Measurements from ENCODE around the gene PRKCA.
"Not testable (repeated sequence)": the region's sequence is repeated elsewhere in the genome, so short reads cannot be mapped to it uniquely, and the experiment has no call there.

The PRKCA gene

DNA sequence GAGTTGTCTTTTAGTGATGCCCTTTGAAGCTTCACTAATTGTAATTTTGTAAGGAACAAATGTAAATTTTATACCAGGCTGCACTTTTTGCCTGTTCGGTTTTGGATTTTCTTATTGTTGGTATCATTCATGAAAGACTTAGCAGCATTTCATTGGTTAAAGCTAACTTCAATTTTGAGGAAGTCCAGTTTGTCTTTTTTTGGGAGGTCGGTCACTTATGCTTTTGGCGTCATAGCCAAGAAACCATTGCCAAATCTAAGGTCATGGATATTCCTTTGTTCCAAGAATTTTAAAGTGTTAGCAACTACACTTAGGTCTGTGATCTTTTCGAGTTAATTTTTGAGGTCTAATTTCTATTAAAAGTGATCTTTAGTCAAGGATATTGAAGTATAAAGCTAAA is 77.1 kb downstream of the PRKCA start:
- in situ Hi-C loops (cut with MboI; ENCODE audit: low sequenced_read_pairs) = no loop called here

DNA sequence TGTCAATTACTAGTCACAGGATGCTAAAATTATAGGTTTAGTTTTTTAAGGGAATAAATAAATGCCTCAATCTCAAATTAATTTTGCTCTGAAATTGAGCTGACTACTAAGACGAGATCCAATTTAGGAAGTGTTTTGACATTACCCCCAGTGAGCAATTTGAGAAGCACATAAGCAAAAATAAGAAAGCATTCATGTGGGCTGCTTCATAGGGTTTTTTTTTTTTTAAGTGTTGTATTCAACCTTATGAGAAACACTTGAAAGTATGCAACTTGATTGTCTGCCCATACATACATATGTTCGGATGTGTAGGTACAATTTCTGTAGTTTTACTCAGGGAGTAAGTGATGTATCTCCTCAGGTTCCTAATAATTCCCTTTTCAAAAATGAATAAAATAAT is 77.6 kb downstream of the PRKCA start:
- in situ Hi-C loops (cut with MboI; ENCODE audit: low sequenced_read_pairs) = no loop called here

DNA sequence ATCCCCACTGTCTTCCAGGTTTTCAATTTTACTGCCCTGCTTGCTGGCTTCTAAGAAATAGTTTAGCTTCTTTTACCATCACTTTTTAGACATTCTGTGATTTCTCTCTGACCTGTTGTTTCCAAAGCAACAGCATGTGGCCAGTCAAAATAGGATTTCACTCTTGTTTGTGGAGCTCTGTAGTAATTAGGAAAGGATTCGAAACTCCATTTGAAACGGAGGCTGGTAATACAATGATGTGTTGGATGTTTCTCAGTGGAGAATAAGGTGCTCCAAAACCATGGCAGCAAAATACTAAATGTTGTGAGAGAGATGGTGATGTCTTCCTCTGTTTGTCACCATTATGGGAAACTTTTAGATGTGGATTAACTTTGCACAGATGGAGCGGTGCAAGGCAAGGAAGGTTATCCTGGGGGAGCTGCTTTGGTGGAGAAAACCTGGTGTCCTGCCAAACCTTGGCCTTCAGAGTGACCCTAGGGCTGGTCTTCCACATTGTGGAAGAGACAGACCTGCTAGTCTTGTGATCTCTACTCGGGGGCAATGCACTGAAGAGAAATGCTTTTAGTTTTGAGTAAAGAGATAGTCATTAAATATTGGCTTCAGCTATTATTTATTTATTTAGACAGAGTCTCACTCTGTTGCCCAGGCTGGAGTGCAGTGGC is 79.4 kb downstream of the PRKCA start:
- in situ Hi-C loops (cut with MboI; ENCODE audit: low sequenced_read_pairs) = no loop called here

DNA sequence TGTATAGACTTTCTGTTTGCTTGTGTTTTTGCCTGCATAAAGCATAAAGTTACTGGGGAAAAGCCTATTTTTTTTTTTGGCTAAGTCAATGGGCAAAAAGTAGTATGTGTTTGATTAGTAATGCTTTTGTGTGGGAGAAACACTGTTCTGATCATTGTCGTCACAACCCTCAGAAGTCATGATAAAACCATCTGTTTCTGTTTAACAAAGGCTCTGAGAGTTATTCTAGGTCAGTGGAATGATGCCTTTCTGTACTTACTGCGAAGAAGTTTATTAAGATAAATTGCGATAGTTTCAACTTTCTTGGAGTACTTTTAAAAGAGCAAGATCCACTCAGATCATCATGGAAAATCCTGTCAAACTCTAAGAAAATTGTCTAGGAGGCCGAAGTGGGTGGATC is 80.9 kb downstream of the PRKCA start:
- in situ Hi-C loops (cut with MboI; ENCODE audit: low sequenced_read_pairs) = no loop called here

DNA sequence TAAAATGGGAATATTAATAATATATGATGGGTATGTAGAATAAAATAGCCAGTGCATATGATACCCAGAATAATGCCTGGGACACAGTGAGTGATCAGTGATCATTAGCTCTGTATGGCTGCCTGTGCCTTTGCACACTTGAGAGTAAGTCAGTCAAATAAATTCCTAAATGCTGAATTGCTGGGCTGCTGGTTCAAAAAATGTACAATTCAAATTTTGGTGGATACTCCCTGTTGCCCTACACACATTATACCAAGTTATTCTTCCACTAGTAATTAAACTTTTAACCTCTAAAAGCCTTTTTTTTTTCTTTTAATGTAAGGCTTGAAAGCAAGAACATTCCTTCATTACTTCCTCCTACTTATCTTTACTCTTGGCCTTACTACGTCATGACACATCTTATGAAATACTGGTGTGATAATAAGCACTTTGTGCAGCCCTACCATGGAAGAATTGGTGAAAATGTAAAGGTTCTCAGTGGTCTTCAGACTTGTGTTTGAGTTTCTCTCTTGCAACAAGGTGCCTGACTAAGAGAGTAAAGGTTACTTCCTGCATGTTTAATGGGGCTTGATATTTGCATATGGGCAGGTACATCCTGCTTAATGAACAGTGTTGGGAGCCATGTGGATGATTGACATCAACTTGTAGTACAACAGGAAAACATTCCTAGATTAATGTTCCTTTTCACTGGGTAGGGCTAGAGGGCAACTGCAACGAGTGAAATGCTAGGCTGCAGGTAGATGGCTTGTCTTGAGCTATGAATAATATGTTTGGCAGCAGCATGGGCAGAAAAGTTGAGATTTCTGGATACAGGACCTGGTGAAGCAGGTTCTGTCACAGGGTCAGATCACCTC is 84.3 kb downstream of the PRKCA start:
- in situ Hi-C loops (cut with MboI; ENCODE audit: low sequenced_read_pairs) = no loop called here

DNA sequence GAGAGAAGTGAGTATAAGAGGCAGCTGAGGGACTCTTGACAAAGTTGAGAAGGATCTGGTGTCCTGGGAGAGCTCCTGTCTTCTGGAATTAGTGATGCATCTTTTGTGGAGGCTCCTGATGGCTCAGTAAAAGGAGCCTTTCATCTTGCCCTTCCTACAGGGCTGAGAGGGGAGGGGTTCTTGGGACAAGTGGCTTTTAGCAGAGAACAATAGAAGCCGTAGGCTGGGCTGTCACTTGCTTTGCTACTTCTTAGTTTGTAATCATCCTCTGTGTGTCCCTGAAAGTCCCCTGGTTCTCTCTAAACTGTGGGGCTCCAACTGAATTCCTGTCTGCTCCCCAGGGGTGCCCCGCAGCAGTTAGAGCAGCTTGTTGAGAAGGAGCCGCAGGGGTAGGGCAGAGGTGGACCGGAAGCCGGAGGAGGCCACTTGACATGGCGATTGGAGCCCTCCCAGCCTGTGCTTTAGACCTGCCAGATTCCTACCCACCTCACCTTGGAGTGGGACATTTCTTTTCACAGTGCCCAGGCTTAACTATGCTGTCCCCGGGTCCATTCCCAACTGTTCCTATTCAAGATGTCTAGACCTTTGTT is 85.1 kb downstream of the PRKCA start:
- in situ Hi-C loops (cut with MboI; ENCODE audit: low sequenced_read_pairs) = no loop called here

DNA sequence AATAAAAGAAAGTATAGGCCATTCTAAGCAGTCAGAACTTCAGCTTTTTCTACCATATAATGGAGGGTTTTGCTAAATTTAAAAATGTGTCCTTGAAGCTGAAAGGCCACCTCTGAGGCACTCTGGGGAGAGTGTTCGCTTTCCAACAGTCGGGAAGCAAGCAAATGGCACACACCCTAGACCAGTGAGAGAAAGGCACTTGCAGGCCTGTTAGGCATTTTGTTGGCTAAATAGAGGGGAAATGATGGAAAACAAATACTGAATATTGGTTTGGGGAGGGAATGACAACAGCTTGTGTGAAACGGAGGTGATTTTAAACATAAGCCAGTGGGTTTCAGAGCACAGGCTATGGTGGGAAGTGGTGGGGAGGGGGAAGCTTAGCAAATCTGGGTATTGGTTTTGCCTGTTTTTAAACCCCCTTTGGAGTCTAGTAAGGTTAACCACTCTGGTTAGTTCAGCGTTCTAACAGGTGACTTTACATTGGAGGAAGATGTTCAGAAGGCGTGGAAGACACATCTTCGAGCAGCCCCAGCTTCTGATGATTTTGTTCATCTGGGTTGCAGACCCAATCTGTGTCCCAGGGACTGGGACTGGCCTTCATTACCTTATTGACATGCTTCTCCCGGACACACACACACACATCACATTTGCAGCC is 90.5 kb downstream of the PRKCA start:
- in situ Hi-C loops (cut with MboI; ENCODE audit: low sequenced_read_pairs) = no loop called here

DNA sequence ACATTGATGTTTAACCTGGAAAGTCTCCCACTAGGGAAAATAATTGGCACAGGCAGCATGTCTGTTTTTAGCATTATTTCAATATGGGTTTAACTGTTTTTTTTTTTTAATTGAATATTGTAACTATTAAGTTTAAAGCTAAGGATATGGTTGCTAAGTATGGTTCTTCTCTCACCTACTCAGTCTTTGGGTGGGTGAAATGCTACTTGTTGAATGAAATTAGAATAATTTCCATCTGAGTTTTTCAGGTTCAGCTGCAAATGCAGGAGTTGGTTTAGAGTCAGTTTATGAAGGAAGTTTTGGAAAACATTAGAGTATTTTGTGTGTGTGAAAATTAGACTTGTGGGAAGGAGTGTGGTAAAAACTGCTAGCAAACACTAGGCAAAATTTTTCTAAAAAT is 93.5 kb downstream of the PRKCA start:
- in situ Hi-C loops (cut with MboI; ENCODE audit: low sequenced_read_pairs) = no loop called here

DNA sequence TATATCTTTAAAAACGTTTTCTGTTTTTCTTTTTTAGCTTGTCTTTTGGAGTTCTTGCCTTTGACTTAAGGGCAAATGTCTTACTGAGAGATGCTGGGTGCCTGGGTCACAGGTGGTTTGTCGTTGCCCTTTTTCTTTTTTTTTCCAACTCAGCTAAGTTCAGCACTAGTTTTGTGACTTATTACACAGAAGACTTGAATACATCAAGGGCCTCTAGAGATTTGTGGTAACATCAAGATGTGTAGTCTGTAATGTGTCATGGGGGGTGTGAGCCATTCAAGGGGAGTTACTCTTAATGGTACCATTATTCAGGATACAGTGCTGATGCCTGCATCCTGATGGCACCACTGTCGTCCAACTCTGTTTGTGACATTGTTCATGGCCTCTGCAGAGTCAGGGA is 95.1 kb downstream of the PRKCA start:
- in situ Hi-C loops (cut with MboI; ENCODE audit: low sequenced_read_pairs) = no loop called here

DNA sequence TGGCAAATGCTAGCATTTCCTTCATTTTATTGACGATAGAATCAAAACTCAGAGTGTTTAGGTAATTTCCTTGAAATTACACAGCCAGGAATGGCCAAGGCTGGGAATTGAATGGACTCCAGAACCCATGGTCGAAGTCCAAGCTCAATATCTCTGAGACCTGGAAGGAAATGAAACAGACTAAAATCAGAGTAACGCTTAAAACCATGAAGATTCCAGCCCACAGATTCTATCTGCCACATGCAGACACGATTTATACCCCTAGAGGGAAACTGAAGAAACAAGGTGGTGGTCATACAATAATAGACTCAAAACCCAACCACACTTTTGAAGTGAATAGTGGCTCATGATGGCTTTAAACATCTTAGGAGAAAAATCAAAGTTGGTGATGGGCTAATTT is 95.6 kb downstream of the PRKCA start:
- in situ Hi-C loops (cut with MboI; ENCODE audit: low sequenced_read_pairs) = no loop called here

DNA sequence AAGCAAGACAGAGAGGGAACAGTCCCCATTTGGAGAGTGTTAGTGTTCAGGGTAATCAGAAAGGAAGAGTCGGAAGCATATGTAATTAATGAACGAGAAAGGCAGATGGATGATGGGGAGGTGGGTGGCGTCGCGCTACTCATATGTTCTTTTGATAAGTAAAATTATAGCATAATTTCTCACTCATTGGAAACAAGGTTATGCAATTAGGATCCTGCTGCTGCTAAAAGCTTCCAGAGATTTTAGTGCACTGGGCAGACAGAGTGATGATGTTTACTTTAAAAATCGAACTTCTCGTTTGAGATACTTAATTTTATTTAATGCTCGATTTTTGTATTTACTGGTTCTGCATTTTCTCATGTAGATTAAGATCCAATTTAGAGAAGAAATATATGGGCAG is 96.2 kb downstream of the PRKCA start:
- in situ Hi-C loops (cut with MboI; ENCODE audit: low sequenced_read_pairs) = no loop called here

DNA sequence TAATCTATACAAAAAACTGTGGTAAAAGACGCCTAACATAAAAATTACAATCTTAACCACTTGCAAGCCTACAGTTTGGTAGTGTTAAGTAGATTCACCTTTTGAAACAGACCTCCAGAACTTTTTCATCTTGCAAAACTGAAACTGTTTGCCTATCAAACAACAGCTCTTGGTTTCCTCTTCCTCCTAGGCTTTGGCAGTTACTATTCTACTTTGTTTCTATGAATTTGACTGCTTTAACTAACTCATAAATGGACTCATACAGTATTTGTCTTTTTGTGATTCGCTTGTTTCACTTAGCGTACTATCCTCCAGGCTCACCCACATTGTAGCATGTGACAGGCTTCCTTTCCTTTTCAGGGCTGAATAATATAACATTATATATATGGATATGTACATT is 97.0 kb downstream of the PRKCA start:
- in situ Hi-C loops (cut with MboI; ENCODE audit: low sequenced_read_pairs) = no loop called here

DNA sequence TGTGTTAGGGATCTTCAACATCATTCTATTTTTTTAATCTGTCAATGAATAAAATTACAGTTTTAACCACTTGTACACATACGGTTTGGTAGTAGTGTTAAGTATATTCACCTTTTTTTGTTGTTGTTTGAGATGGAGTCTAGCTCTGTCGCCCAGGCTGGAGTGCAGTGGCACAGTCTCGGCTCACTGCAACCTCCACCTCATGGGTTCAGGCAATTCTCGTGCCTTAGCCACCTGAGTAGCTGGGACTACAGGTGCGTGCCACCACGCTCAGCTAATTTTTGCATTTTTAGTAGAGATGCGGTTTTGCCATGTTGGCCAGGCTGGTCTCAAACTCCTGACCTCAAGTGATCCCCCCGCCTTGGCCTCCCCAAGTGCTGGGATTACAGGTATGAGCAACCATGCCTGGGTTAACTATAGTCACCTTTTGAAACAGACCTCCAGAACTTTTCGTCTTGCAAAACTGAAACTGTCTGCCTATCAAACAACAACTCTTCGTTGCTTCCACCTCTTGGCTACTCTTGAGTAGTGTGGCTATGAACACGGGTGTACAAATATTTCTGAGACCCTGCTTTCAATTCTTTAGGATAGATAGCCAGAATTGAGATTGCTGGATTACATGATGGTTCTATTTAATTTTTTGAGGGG is 97.8 kb downstream of the PRKCA start:
- in situ Hi-C loops (cut with MboI; ENCODE audit: low sequenced_read_pairs) = not testable (repeated sequence)

DNA sequence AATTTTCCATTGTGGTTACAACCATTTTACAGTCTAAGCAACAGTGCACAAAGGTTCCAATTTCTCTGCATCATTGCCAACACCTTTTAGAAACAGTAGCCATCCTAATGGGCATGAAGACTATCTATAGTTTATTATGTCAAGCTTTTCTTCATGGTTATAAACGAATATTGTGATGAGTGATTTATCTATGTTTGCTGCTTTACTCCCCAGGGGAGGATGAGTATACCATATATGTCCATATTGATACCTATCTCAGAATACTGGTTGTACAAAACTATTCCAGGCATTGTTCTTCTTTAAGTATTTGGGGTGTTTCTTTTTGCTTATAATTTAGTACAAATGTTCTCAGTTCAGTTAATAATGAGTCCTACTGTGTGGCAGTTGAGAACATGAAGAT is 98.3 kb downstream of the PRKCA start:
- in situ Hi-C loops (cut with MboI; ENCODE audit: low sequenced_read_pairs) = no loop called here

DNA sequence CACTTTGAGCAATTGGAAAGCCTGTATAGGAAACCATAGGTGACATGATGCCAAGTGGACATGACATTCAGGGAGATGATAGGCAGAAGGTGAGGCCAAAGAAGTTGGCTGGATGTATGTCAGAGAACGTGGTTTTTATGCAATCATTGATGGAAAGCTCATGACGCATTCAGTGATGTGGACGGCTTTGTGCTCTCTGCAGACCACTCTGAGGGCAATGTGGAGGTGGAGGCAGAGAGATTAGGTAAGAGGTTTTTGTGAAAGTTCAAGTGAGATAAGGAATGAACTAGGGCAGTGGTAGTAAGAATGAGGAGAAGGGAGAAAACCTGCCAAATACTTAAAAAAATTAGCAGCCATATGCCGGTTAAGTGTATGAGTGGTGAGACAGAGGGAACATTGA is 99.0 kb downstream of the PRKCA start:
- in situ Hi-C loops (cut with MboI; ENCODE audit: low sequenced_read_pairs) = no loop called here

DNA sequence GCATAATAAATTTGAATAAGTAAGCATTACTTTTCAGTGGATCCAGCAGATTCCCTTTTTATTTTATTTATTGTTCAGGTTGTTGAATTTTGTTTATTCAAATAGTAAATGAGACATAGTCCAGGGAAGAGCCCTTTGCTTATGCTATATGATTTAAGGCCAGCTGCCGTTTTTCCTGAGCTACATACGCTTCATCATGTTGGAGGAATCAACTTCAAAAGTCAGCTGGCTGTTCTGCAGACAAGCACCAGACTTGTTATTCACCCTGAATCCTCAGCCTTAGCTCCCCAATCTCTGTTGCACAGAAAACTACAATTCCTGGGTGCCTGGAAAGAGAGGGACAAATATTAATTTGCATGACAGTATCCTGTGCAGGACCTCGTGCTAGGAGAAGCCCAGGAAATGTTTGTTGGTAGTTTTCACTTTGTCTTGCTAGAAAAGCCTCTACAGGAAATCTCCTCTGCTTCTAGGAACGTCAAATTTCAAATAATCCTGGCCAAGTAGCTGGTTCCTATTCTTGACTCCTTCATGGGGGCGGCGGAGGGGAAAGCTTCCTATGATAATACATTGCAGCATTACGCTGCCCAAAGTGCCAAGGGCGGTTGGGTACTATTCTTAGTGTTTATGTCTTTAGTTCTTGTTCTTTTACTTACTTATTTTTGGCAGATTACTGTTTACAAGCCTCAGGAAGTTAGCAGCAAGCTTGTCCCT is 101.6 kb downstream of the PRKCA start:
- in situ Hi-C loops (cut with MboI; ENCODE audit: low sequenced_read_pairs) = no loop called here

DNA sequence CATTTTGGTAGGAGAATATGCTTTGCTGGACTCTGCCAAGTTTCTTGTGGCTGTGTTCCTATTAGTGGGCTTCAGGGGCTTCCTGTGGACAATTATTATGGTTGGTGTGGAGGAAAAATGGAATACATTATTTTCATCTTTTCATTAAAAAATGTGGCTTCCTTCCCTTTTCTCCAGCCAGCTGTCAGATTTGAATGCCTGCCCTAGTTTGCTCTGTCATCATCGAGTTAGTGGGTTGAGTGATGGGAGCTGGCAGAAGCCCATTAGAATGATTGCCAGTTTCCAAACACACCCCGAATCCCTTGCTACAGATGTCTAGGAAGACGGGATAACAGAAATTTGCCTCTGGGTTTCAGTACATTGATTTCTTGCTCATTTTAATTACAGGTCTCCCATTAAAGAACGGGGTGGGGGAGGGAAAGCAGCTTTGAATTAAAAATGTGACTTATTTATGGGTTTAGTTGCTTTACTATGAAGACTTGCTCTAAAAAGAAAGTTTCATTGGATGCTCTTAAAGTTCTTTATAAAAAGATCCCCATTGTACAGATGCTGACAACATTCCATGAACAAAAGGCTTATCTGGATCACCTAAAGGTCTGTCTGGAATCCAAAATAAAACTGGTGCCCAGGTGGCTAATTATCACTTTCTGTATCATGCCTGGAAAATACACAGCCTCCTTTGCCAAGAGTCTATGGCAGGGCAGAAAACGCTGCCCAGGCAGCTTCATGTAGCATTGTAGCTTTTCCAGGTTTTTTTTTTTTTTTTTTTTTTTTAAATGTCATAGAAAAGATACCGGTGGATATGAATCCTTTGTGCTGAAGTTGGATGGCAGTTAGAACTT is 103.6 kb downstream of the PRKCA start:
- in situ Hi-C loops (cut with MboI; ENCODE audit: low sequenced_read_pairs) = no loop called here

DNA sequence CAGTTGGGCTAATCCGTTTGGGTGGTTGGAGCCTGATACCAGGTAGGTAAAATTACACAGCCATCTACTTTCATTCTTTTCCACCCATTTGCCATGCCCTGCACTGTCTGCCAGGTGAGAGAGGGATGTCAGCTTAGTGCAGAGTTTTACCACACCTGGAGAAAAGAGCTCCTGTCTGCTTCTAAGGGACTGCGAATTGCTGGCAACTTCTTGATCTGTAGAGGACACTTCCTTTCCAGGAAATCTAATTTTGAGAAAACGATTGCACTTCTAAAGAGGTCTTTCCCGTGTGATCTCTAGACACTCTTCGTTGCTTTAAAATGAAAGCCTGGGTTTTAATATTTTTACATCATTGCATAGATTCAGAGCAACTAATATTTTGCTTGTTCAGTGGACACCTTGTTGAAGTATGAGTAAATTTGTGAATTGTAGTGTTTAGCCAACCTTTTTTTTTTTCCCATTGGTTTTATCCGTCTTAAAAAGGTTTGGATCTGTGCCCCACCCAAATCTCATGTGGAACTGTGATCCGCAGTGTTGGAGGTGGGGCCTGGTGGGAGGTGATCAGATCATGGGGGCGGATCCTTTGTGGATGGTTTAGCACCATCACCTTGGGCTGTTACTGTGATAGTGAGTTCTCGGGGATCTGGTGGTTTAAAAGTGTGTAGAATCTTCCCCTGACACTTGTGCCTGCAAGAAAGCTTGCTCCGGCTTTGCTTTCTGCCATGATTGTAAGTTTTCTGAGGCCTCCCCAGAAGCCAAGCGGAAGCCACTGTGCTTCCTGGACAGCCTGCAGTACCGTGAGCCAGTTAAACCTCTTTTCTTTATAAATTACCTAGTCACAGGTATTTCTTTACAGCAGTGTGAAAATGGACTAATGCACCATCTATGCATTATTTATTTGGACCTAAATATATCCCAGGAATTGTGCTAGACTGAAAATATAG is 104.6 kb downstream of the PRKCA start:
- in situ Hi-C loops (cut with MboI; ENCODE audit: low sequenced_read_pairs) = no loop called here

DNA sequence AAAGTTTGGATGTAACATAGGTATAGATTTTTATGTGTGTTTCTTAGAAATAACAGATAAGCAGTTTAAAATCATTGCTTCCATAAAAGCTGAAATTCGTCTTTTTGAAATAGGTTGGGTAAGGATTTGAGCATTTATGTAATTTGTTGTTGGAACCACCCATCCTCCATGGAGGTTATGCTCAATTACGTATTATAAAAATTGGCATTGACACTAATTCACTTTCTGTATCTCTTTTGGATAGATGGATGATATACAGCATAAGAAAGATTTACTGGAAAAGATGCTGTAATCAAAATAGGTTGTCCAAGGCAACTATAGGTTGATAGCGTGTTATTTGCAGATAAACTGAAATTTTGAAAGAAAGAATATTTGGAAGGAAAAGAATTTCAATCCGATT is 105.5 kb downstream of the PRKCA start:
- in situ Hi-C loops (cut with MboI; ENCODE audit: low sequenced_read_pairs) = no loop called here

Data from hTERT RPE-1 (cell line).